A673 (cell line): Measurements from ENCODE around the gene HPS1. TPM values are rescaled to one million over a fixed set of nuclear protein-coding genes. Genes with fewer than 3 reads are reported as not detected.

ENCODE experiments used
- BruUV-seq: library from RNA; stranded (reverse); fragments of 400-500 nt; replicated peaks from 2 replicates; lab custom pipeline; 2021; lab: Mats Ljungman, UMichigan
- CTCF ChIA-PET: fragments of 300-600 bp; sonication (Branson Sonifier 250); formaldehyde crosslinking; loops from one replicate; lab custom pipeline; 2022; ENCODE audit warnings: antibody characterized with exemption; lab: Charles Lee
- POLR2A ChIA-PET: fragments of 300-600 bp; sonication (Branson Sonifier 250); formaldehyde crosslinking; loops from one replicate; lab custom pipeline; 2022; ENCODE audit warnings: antibody characterized with exemption; ENCODE audit not compliant: low non-redundant PET; lab: Charles Lee
- DNase-seq: peaks from one replicate; pipeline ENCODE4 v3.0.0-alpha.2; 2015; ENCODE audit warnings: low spot score
- H3K27ac ChIP-seq: fragments of 200-600 bp; sonication (generic); 2 replicates; pipeline ENCODE4 v1.5.1; 2016; ENCODE audit warnings: mixed run types, low read depth, mild to moderate bottlenecking, mixed read lengths, antibody characterized with exemption, low read length; ENCODE audit not compliant: poor library complexity, severe bottlenecking
- H3K27me3 ChIP-seq: fragments of 200-600 bp; sonication (generic); replicated peaks from 2 replicates; pipeline ENCODE4 v1.6.1; 2017; ENCODE audit warnings: mixed run types, low read depth, mild to moderate bottlenecking, mixed read lengths, antibody characterized with exemption, low read length; ENCODE audit not compliant: insufficient read depth, poor library complexity
- H3K36me3 ChIP-seq: fragments of 200-600 bp; sonication (generic); 2 replicates; pipeline ENCODE4 v1.6.1; 2016; ENCODE audit warnings: mixed run types, mild to moderate bottlenecking, mixed read lengths, antibody characterized with exemption, low read length; ENCODE audit not compliant: insufficient read depth, poor library complexity, severe bottlenecking
- H3K4me1 ChIP-seq: fragments of 200-600 bp; sonication (generic); 2 replicates; pipeline ENCODE4 v1.6.1; 2017; ENCODE audit warnings: mixed run types, mild to moderate bottlenecking, mixed read lengths, antibody characterized with exemption, low read length; ENCODE audit not compliant: insufficient read depth, poor library complexity, severe bottlenecking
- H3K4me3 ChIP-seq: fragments of 200-600 bp; sonication (generic); 2 replicates; pipeline ENCODE4 v1.5.1; 2016; ENCODE audit warnings: low read depth, mixed run types, mild to moderate bottlenecking, mixed read lengths, low read length; ENCODE audit not compliant: poor library complexity, severe bottlenecking
- H3K9me3 ChIP-seq: fragments of 200-600 bp; sonication (generic); 2 replicates; pipeline ENCODE4 v1.6.1; 2016; ENCODE audit warnings: mixed run types, low read depth, mild to moderate bottlenecking, mixed read lengths, antibody characterized with exemption, low read length; ENCODE audit not compliant: poor library complexity, severe bottlenecking
- EZH2 ChIP-seq: fragments of 200-600 bp; sonication (generic); IDR thresholded peaks from 2 replicates; pipeline ENCODE4 v1.6.1; 2017; ENCODE audit warnings: borderline replicate concordance, low read depth, mild to moderate bottlenecking, mixed read lengths, antibody characterized with exemption, low read length; ENCODE audit not compliant: poor library complexity, severe bottlenecking
- intact Hi-C: fragments of 100-400 bp; cut with micrococcal nuclease; formaldehyde crosslinking; loops from one replicate; pipeline ENCODE4 v1.10.0; 2022; ENCODE audit not compliant: unreplicated experiment
- total RNA-seq: library from RNA; stranded (reverse); gene quantifications from 2 replicates; pipeline ENCODE4 v1.2.3, GENCODE V29; 2021
- TF ChIP-seq, protein P1 (sequence below): fragments of 300-800, 200-600 bp; sonication (generic); conservative IDR thresholded peaks from 2 replicates; pipeline ENCODE4 v1.5.1; 2017; ENCODE audit warnings: low read depth, mild to moderate bottlenecking, antibody characterized with exemption, low read length, moderate library complexity, mixed read lengths

The HPS1 gene
- total RNA-seq, 1 experiment from 2014 or later: 40.6 TPM

DNA sequence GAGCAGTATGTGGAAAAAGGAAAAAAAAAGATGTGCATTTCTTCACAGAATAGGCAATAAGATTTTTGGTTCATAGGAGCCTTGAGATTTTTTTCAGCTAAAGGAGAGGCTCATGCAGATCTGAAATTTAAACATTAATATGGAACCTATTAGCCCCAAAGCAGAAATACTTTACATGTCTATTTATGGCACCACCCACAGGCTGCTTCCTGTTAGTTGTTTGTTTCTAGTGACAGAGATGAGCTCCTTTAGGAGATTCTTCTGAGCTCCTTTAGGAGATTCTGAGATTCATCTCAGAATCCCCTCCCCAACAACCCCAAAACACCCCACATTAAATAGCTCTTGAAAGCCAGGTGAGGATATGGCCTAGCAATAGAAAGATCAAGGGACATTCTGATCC is 27.9 kb upstream of the HPS1 start:
- POLR2A ChIA-PET: interaction anchor here (0.7 kb wide), 1 partner anchor 547 kb away, joined by 4 read pairs; no protein-coding TSS in a partner anchor
- peaks cover 15% of the 10 kb centered on the region for H3K27me3 ChIP-seq

DNA sequence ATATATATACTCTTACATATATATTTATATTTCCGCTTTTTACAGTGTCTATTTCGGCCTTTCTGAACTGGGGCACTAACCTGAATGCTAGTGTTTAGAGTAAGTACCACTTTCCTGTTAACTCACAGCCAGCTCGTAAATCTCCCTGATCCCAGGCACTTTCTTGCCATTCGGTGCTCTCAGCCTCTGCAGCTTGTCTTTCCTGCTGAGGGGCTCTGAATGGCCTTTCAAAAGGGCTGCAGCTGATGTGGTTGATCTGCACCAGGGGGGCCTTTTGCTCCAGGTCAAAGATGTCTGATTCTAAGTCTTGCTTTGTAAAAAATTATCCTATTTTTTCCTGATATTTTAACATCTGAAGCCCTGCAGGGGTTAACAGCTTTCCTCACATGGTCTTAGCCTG is 25.5 kb upstream of the HPS1 start:
- TF ChIP-seq EZH2: no peak
- TF ChIP-seq, protein P1, sequence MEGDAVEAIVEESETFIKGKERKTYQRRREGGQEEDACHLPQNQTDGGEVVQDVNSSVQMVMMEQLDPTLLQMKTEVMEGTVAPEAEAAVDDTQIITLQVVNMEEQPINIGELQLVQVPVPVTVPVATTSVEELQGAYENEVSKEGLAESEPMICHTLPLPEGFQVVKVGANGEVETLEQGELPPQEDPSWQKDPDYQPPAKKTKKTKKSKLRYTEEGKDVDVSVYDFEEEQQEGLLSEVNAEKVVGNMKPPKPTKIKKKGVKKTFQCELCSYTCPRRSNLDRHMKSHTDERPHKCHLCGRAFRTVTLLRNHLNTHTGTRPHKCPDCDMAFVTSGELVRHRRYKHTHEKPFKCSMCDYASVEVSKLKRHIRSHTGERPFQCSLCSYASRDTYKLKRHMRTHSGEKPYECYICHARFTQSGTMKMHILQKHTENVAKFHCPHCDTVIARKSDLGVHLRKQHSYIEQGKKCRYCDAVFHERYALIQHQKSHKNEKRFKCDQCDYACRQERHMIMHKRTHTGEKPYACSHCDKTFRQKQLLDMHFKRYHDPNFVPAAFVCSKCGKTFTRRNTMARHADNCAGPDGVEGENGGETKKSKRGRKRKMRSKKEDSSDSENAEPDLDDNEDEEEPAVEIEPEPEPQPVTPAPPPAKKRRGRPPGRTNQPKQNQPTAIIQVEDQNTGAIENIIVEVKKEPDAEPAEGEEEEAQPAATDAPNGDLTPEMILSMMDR: no peak
- DNase-seq: no peak
- POLR2A ChIA-PET: no interaction called here
- H3K9me3 ChIP-seq: no peaks in the 10 kb centered on the region
- no peaks in the 10 kb centered on the region for H3K36me3 ChIP-seq
- intact Hi-C loops: no loop called here
- no TSS peak for BruUV-seq
- no peak overlapping the region for H3K27ac ChIP-seq
- CTCF ChIA-PET: no interaction called here
- no peak overlapping the region for H3K4me3 ChIP-seq
- H3K4me1 ChIP-seq: peaks cover 5% of the 10 kb centered on the region
- H3K27me3 ChIP-seq: peaks cover 32% of the 10 kb centered on the region

More for the DNA sequence above, 27.9 kb upstream of the HPS1 start:
- no peak overlapping the region for H3K4me3 ChIP-seq
- no peaks in the 10 kb centered on the region for H3K9me3 ChIP-seq
- intact Hi-C loops: no loop called here
- no peak overlapping the region for H3K27ac ChIP-seq
- H3K36me3 ChIP-seq: no peaks in the 10 kb centered on the region
- no peak for DNase-seq
- no TSS peak for BruUV-seq
- H3K4me1 ChIP-seq: no peaks in the 10 kb centered on the region
- TF ChIP-seq EZH2: no peak
- TF ChIP-seq, protein P1: no peak
- CTCF ChIA-PET: no interaction called here

GRCh38 chr10:98470850-98471249 is 24.1 kb upstream of the HPS1 start:
- ChIA-PET CTCF (no interaction called here), POLR2A (interaction anchor here (0.5 kb wide), 1 partner anchor 1212 kb away, joined by 3 read pairs; no protein-coding TSS in a partner anchor)
- intact Hi-C loops: no loop called here
- no peak overlapping the region for H3K4me3 ChIP-seq
- H3K27me3 ChIP-seq: peaks cover 32% of the 10 kb centered on the region
- H3K36me3 ChIP-seq: no peaks in the 10 kb centered on the region
- no peak overlapping the region for H3K27ac ChIP-seq
- TF ChIP-seq EZH2: no peak
- TF ChIP-seq, protein P1: no peak
- DNase-seq: no peak
- H3K4me1 ChIP-seq: peaks cover 5% of the 10 kb centered on the region
- H3K9me3 ChIP-seq: no peaks in the 10 kb centered on the region
- BruUV-seq: no TSS peak
